ENCODE data around the gene ONECUT3. TPM values are rescaled to one million over a fixed set of nuclear protein-coding genes. Genes with fewer than 3 reads are reported as not detected.

The ONECUT3 gene
- total RNA-seq, 1 experiment from 2014 or later, result 0.02 TPM

- ChIA-PET CTCF (interaction anchor here (0.6 to 2.1 kb wide), 5 partner anchors 11 to 269 kb away, joined by 3 to 15 read pairs (median 7); no protein-coding TSS in a partner anchor), POLR2A (interaction anchor here (0.6 to 1.2 kb wide), 2 partner anchors 11 to 31 kb away, joined by 3 read pairs; no protein-coding TSS in a partner anchor)
- Mint-ChIP-seq H3K4me1 (ENCODE audit: insufficient read depth, unreplicated experiment) (peaks cover 16% of the 10 kb centered on the region), H3K4me3 (ENCODE audit: unreplicated experiment) (no peak overlapping the region), H3K9me3 (ENCODE audit: unreplicated experiment) (no peaks in the 10 kb centered on the region), H3K27ac (ENCODE audit: low read depth, unreplicated experiment) (no peak overlapping the region), H3K27me3 (ENCODE audit: insufficient read depth, unreplicated experiment) (no peaks in the 10 kb centered on the region), H3K36me3 (ENCODE audit: insufficient read depth, unreplicated experiment) (peaks cover 32% of the 10 kb centered on the region)
- DNase-seq (ENCODE audit: unreplicated experiment), result no peak
- TF ChIP-seq, protein P1, sequence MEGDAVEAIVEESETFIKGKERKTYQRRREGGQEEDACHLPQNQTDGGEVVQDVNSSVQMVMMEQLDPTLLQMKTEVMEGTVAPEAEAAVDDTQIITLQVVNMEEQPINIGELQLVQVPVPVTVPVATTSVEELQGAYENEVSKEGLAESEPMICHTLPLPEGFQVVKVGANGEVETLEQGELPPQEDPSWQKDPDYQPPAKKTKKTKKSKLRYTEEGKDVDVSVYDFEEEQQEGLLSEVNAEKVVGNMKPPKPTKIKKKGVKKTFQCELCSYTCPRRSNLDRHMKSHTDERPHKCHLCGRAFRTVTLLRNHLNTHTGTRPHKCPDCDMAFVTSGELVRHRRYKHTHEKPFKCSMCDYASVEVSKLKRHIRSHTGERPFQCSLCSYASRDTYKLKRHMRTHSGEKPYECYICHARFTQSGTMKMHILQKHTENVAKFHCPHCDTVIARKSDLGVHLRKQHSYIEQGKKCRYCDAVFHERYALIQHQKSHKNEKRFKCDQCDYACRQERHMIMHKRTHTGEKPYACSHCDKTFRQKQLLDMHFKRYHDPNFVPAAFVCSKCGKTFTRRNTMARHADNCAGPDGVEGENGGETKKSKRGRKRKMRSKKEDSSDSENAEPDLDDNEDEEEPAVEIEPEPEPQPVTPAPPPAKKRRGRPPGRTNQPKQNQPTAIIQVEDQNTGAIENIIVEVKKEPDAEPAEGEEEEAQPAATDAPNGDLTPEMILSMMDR (IDR thresholded peaks at IDR 0.05; ENCODE audit: unreplicated experiment), result no peak
- no TSS peak for BruUV-seq (replicated peaks)
- intact Hi-C loops (cut with micrococcal nuclease), result no loop called here
Measured at GRCh38 chr19:1814833-1815604, 61.7 kb downstream of the ONECUT3 start.

- intact Hi-C loops (cut with micrococcal nuclease), result no loop called here
- H3K27me3 Mint-ChIP-seq (ENCODE audit: insufficient read depth, unreplicated experiment), result no peaks in the 10 kb centered on the region
- TSS peak; percentile 19 for BruUV-seq (replicated peaks)
- H3K9me3 Mint-ChIP-seq (ENCODE audit: unreplicated experiment), result no peaks in the 10 kb centered on the region
- DNase-seq (ENCODE audit: unreplicated experiment), result no peak
- no peak overlapping the region for H3K4me3 Mint-ChIP-seq (ENCODE audit: unreplicated experiment)
- ChIA-PET CTCF (interaction anchor here (2.1 kb wide), 2 partner anchors 10 to 144 kb away, joined by 8 to 11 read pairs; no protein-coding TSS in a partner anchor), POLR2A (interaction anchor here (0.6 kb wide), 1 partner anchor 31 kb away, joined by 3 read pairs; no protein-coding TSS in a partner anchor)
- H3K4me1 Mint-ChIP-seq (ENCODE audit: insufficient read depth, unreplicated experiment), result peaks cover 16% of the 10 kb centered on the region
- TF ChIP-seq, protein P1 (IDR thresholded peaks at IDR 0.05; ENCODE audit: unreplicated experiment), result no peak
- H3K36me3 Mint-ChIP-seq (ENCODE audit: insufficient read depth, unreplicated experiment), result peaks cover 35% of the 10 kb centered on the region
- no peak overlapping the region for H3K27ac Mint-ChIP-seq (ENCODE audit: low read depth, unreplicated experiment)
Measured at GRCh38 chr19:1815605-1816529, 62.6 kb downstream of the ONECUT3 start.

- H3K27ac Mint-ChIP-seq (ENCODE audit: low read depth, unreplicated experiment), result no peak overlapping the region
- no TSS peak for BruUV-seq (replicated peaks)
- peaks cover 12% of the 10 kb centered on the region for H3K4me1 Mint-ChIP-seq (ENCODE audit: insufficient read depth, unreplicated experiment)
- intact Hi-C loops (cut with micrococcal nuclease), result no loop called here
- ChIA-PET CTCF (interaction anchor here (2.1 kb wide), 1 partner anchor 9 kb away, joined by 11 read pairs; no protein-coding TSS in a partner anchor), POLR2A (no interaction called here)
- no peak for DNase-seq (ENCODE audit: unreplicated experiment)
- no peak overlapping the region for H3K4me3 Mint-ChIP-seq (ENCODE audit: unreplicated experiment)
- peaks cover 41% of the 10 kb centered on the region for H3K36me3 Mint-ChIP-seq (ENCODE audit: insufficient read depth, unreplicated experiment)
- H3K9me3 Mint-ChIP-seq (ENCODE audit: unreplicated experiment), result no peaks in the 10 kb centered on the region
- TF ChIP-seq, protein P1 (IDR thresholded peaks at IDR 0.05; ENCODE audit: unreplicated experiment), result no peak
- H3K27me3 Mint-ChIP-seq (ENCODE audit: insufficient read depth, unreplicated experiment), result no peaks in the 10 kb centered on the region
Measured at GRCh38 chr19:1816530-1817298, 63.4 kb downstream of the ONECUT3 start.

Data from MCF 10A (cell line).